Right renal pelvis (tissue), 4 donors: ENCODE measurements around the gene RAB9B. TPM values are rescaled to one million over a fixed set of nuclear protein-coding genes. Genes with fewer than 3 reads are reported as not detected.
A peak's percentile ranks its signal among the peaks of the same experiment; 100 is the strongest.
"Not testable (repeated sequence)": the region's sequence is repeated elsewhere in the genome, so short reads cannot be mapped to it uniquely, and the experiment has no call there.

Source experiments
- DNase-seq, 4 donors: peaks; one replicate each; pipeline ENCODE4 v3.0.0-alpha.2; 2013; ENCODE audit warnings: low read depth in 4 of 4, low spot score in 3 of 4, missing footprints in 1 of 4
- polyA plus RNA-seq, 4 donors: library from polyadenylated mRNA; unstranded; fragments of 120-200 nt; gene quantifications; one replicate each; pipeline ENCODE4 v1.2.1, GENCODE V29; 2013; ENCODE audit not compliant: insufficient read length in 4 of 4

RAB9B gene, protein sequence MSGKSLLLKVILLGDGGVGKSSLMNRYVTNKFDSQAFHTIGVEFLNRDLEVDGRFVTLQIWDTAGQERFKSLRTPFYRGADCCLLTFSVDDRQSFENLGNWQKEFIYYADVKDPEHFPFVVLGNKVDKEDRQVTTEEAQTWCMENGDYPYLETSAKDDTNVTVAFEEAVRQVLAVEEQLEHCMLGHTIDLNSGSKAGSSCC
- 1 to 10 TPM; 2.4 to 3.2 (median 2.9) TPM for polyA plus RNA-seq

DNA sequence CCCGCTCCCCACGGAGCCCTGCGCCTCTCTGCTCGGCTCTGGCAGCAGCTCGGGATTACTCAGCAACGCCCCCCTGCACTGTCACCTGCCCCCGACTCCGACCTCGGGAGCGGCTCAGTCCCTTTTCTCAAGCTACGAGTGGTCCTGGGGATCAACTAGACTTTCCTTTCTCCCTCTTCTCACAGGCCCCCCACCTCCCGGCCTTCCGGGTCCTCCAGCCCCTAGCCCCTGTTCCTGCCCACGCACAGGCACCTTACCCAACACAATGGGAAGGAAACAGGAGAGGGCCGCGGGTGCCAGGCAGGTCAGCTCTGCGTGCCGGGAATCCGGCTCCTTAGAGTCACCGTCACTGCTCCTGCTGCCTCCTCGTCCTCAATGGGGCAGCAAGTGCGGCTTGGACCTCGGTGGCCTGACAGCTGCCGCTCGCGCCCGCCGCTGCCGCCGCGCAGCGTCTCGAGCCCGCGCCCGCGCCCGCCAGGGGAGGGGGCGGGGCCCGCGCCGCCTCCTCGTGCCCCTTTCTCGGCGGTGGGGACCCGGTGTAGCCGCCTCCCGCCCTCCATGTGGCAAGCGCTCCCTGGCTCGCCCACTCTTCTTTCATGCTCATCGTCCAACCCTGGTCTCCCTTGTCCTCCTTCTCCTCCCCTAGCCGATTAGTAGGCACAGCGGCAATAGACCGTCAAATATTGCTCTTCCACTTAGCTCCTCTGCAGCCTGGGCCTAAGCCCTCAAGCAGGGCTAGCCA lies at the start of gene RAB9B:
Gene RAB9B, minus strand, starts transcription at position 455 of the 742 bp plus-strand sequence. CDS start 6,473 bp downstream, outside the sequence.
- DNase-seq: peak in 1 of 4 donors; percentile 23

DNA sequence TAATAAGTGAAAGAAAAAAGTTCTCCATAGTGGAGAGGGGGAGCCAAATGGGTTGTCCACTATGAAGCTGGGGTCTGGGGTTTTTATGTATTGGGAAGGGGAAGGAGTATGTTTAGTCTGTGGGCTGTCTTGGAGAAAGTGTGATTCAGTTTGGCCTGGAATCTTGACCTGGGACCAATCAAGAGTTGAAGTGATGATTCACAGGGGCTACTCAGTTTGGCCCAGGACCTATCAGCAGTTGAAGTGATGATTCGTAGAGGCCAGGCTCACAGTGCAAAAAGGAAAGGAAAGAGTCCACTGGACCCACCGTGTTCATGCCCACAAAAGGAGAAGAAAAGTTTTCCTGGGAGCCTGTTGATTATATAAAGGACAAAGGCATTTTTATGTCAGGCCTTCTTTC lies 47.3 kb upstream of the RAB9B start:
- DNase-seq: no peak

DNA sequence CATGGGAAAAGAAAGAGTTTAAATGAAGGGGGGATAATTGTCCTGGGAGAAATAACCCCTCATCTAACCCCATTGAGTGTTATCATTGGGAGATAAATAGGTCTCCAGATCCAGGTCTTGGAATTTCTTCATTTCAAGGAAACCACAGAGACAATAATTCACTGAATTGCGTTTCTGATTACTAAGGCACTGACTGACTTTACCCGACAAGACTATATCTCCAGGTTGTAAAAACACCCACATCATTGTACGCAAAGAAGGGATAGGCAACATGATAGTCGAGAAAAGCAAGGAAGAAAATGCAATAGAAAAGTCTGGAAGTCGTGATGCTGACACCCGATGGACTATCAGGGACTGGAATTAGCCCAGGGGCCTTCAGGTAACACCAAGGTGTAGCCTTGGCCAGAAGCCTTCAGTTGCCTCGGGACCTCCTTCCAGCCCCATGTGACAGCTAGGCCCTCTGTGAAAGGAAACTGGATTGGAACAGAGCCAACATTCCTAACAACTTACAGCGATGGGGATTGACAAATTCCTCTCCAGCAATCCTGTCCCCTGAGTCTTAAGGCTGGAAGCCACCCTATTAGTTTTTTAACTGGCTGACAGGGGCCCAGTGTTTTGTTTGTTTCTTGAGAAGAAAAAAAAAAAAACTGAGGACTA lies 46.5 kb upstream of the RAB9B start:
- DNase-seq: no peak

DNA sequence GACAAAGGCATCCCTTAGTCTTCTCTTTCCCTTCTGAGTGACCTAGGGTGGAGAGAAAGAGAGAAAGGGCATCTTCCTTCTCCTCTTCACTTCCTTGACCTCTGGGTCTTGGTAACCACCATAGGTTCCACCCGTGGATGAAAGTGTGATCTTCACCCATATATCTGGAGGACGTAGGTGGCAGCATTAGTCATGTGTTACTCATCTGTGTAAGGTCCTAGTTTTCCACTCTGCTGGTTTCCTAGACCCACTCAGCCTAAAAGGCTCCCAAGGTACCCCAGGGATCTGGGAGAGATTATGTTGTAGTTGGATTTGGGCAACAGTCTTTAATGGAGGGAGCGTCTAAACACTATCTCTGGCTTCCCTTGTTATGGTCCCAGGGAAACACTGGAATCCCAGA lies 45.5 kb upstream of the RAB9B start:
- DNase-seq: no peak

DNA sequence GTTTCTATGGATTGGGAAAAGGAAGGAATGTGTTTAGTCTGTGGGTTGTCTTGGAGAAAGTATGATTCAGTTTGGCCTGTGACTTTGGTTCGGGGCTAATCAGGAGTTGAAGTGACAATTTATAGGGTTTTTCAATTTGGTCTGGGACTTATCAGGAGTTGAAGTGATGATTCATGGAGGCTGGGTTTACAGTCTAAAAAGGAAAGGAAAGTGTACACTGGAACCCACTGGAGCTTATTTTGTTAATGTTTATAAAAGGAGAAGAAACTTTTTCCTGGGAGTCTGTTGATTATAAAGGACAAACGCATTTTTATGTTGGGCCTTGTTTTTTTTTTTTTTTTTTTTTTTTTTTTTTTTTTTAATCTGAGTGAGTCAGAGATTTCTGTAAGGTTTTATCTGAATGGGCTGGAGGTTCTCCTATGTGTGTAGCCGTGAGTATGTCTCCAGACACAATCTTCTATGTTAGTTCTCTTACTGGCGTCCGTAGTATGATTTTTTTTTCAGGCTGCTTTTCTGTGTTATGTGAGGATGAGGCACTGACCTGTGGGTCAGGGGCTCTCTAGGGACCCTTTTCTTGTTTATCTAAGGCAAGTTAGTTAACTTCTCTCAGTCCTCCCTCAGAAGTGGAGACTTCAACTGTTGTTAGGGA lies 33.0 kb upstream of the RAB9B start:
- no peak for DNase-seq

DNA sequence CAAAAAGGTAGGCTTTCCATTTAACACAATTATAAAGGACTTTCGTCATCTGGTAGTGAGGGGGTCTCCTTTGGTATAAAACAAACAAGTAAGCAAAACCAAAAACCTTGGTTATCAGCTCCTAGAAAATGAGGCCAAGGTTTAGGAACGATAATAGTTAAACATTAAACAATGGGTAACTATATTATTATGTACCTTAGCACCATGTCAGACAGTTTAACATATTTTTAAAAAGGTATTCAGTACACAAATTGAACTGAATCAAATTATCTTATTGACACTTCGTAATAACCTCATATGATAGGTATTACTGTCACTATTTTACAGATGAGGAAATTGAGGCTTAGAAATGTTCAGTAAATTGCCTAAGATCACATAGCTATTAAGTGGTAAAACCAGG lies 32.1 kb upstream of the RAB9B start:
- DNase-seq: no peak

DNA sequence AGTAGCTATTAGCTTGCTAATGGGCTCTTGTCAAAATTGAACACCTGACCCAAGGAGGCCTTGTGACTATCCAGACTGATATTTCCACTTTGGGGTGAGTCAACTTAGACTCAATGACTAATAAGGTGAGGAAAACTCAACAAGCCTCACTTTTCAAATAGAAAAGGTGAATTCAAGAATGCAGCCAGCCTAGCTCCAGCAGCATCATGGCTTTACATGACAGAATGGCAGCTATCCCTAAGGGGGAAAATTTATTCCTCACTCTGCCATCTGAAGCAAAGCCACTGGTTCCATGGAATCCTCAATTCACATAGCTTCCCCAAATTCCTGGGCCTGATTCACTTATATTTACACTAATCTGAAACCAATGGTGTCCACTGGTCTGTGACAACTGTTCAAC lies 29.1 kb upstream of the RAB9B start:
- DNase-seq: no peak

DNA sequence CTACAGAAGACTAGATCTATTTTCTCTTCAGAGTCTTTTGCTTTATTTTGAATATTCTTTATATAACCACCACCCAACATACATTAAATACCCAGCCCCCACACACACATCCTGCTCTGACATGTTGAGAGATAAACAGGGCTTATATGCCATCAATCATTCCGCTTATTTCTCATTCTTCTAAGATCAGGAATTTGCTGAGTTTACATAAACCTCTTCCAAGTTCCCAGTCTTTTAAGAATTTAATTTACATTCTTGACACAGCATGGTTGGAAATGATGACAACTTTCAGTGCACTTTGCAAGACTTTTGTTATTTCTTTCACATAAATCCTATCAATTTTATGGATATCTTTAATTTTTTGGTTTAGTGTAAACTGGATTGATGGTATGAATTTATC lies 17.5 kb upstream of the RAB9B start:
- DNase-seq: no peak

DNA sequence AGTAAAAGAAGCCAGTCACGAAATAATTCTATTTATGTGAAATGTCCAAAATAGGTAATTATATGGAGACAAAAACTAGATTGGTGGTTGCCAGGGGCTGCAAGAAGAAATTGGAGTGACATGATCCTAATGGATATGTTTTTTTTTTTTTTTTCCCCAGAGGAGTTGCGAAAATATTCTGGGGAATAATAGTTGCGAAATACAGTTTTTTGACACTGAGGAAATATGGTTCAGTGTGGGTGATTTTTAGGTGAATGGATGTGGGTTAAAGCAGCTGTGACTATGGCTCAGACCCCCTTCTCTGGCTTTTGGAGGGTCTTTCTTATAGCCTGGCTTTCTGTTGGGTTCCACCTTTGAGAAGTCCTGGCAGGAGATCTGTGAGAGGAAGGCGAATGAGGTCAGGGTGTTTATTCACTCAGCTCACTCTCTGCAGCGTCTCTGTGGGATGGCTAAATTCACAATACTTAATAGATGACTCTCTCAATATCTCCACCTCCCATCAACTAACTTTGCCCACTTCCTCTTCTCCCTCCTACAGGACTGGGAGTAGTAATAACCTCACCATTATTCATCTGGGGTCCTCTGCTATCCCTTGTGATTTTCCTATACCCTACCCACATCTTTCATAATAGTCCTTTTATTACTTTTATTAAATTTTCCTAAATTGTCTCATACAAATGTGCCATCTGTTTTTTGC lies 15.3 kb upstream of the RAB9B start:
- no peak for DNase-seq

DNA sequence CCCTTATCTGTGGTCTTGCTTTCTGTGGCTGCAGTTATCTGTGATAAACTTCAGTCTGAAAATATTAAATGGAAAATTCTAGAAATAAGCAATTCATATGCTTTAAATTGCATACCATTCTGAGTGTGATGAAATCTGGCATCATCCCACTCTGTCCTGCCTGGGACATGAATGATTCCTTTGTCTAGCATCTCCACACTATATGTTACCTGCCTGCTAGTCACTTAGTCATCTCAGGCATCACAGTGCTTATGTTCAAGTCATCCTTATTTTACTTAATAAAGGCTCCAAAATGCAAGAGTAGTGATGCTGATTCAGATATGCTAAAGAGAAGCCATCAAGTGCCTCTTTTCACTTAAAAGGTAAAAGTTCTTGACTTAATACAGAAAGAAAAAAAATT lies 14.3 kb upstream of the RAB9B start:
- DNase-seq: no peak

DNA sequence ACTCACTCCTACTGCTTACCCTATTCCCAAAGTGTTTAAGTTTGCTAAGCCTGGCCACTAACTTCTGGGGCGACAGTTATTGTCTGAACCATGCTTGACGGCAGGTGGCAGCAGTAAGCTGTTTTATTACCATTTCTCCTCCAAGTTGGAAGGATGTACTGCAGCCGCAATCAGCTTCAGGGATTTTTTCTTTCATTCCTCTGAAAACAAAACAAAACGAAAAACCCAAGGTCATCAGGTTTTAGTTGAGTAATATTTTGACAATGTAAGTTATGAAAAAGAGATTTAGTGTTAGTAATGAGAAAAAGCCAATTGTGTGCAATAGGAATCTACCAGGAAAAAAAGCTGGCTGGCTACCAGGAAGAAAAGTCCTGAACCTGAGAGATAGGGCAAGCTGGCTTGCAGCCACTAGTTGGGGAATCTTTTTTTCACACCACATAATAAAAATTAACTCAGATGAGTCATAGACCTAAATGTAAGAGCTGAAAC lies 13.2 kb upstream of the RAB9B start:
- DNase-seq: peak in 2 of 4 donors; percentile 23 to 29

DNA sequence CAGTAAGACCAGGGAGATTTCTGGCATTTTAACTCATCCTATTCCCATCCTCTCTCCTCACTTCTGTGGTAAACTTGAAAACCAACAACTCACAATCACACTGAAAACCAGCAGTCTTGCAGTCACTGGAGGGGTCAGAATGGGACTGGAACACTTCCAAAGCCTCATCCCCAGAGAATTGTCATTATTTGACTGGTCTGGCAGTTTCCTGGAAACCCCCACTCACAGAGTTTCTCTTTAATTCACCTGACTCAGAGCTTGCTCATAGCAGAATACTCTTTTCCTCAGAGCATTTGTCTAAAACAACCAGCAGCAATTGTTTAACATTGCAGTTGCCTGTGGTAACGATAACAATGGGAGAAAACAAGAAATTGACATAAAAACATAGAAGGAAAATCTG lies 7.3 kb upstream of the RAB9B start:
- no peak for DNase-seq

DNA sequence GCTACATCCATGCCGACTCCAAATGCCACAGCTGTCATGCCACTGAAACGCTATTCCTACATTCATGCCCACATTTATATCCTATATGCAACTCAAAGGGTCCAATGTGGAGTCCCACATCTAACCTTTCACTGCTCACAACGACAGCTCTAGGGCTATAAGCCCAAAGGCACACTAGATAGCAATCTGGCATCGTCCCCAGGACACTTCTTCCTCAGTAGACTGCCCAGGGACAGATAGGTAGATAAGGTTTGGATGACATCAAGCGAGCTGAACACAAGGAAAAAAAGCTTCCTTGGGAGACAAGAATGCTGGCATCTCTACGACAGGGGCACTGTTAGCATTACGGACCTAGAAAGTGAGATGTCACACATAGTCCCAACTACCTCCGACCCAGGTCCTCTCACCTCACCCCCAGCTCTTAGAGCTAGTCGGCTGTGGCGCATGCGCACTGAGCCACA lies 685 bp downstream of the RAB9B start:
- no peak for DNase-seq

DNA sequence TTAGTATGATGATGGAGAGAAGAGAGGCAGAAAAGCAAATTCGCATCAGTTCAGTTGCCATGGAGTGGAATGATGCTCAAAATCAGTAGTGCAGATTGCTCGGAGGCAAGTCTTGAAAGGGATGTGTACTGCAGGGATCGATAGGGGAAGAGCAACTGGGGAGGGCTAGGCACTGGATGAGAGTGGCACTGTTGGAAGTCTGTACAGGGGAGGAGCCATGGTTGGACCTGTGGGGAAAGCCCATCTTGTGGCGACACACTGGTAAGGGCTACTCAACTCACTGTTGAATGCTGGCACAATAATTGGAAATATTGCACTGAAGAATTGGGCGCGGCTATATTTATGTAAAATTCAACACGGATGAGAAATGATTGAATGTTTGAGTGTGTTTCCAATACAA lies 1.2 kb downstream of the RAB9B start:
- DNase-seq: no peak

DNA sequence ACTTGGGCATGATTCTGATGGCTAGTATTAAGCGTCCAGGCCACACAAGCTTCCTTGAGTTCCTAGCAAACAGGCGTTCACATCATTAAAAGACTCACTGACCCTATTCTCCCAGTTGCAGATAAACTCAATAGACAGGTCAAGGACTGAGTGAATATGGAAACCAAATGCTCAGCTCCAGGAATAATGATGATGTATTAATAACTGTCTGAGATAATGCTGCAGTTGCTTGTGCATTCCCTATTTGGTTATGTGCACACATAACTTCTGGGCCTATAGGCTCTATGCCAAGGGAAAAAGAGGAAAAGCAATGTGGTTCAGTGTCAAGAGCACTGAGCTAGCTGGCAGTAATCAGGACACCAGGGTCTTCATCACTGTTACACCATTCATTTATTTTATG lies 3.5 kb downstream of the RAB9B start:
- DNase-seq: no peak

DNA sequence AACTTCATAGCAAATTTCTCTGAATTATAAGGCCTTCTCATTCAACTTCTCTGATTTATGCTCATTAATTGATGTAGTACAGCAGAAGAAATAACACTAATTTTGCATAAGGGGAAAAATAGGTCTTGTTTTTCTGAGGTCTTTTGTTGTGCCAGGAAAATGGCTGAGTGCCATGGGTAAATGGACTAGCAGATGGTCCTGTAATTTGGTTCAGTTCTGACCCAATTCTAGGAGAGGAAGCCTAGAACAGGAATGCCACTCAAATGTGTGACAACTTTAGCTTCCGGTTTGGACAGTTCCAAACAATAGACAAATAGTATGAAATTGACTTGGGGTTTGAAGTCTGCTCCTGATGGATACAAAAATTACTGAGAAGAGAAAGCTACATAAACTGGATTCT lies 6.2 kb downstream of the RAB9B start:
- DNase-seq: no peak

DNA sequence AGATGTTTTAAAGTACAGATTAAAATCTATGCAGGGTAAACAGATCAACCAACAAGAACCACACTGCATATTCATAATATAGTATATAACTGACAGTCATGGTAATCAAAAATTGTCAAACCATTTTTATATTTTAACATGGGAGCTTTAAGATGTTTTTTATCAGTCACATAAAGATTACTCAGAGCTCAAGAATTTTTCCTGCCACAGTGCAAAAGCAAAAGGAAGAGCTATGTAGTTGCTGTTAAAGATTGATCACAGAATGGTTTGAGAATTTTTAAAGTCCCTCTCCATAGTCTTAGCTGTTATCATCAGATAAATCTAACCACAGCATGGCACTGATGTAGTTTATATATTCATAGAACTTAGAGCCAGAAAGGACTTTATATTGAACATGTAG lies 8.5 kb downstream of the RAB9B start:
- DNase-seq: no peak

DNA sequence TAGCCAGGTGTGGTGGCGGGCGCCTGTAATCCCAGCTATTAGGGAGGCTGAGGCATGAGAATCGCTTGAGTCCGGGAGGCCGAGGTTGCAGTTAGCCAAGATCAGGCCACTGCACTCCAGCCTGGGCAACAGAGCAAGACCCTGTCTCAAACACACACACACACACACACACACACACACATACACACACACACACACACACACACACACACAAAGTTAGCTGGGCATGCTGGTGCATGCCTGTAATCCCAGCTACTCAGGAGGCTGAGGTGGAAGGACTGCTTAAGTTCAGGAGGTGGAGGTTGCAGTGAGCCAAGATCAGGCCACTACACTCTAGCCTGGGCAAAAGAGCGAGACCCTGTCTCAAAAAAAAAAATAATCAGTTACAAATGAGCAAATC lies 11.3 kb downstream of the RAB9B start:
- DNase-seq: not testable (repeated sequence)

DNA sequence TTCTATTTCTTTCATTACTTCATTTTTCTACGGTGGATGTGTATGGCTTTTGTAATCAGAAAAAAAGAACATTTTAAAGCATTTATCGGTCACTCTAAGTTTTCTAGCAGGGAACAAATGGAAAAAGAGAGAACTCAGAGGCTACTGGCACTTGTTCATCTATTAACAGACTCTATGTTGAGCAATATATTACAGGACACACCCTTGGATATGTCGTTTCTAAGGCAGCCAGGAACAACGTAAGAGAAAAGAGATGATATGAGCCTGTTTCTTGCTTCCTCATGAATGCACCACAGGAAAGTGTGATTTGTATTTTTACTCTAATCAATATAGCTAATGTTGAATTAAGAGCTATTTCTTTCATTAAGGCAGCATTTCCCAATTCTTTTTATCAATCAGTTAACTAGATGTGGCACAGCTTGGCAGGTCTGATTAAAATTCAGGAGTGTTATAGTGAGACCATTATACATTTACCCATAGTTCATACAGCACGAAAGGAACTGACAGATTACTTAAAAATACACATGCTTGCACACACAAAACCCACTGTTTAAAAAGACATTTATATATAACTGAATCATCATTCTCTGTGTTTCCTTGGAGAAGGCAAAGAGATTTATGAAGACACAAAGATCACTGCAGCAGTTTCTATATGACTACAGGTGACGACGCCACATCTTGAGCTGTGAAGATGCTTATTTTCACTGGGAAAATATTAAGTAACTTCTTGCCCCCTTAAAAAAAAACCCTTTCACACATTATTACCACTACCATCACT lies 13.0 kb downstream of the RAB9B start:
- DNase-seq: no peak

DNA sequence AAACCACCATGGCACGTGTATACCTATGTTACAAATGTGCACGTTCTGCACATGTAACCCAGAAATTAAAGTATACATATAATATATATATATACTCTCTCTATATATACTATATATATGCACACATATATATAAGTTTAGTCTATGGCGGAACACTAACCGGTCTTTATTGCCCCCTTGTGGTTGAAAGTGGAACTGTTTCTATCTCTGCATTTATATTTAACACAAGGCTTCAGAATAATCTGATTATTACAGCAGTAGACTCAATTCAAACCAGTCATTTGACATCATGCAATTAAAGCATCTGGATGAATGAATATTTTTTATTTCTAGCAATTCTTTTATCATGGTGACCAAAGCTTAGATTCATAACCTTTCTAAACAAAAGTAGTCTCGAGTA lies 14.6 kb downstream of the RAB9B start:
- peak in 2 of 4 donors; percentile 22 to 35 for DNase-seq
